MM.1S (cell line): Measurements from ENCODE around the gene DDX25.

Experiments
- DNase-seq: peaks from one replicate; pipeline ENCODE4 v3.0.0-alpha.2; 2015
- H2AFZ ChIP-seq: fragments of 300-600 bp; sonication (generic); 2 replicates; pipeline ENCODE4 v1.6.0; 2016; ENCODE audit warnings: antibody characterized with exemption, low read length
- H3F3A ChIP-seq: fragments of 300-600 bp; sonication (generic); 2 replicates; pipeline ENCODE4 v1.6.1; 2016; ENCODE audit warnings: mild to moderate bottlenecking, antibody characterized with exemption, low read length, moderate library complexity, mixed read lengths; ENCODE audit not compliant: insufficient read depth
- H3K27ac ChIP-seq: fragments of 300-600 bp; sonication (generic); 2 replicates; pipeline ENCODE4 v1.5.1; 2016; ENCODE audit warnings: mild to moderate bottlenecking, low read length
- H3K27me3 ChIP-seq: fragments of 300-600 bp; sonication (generic); replicated peaks from 2 replicates; pipeline ENCODE4 v1.6.0; 2016; ENCODE audit warnings: low read length; ENCODE audit not compliant: insufficient read depth
- H3K36me3 ChIP-seq: fragments of 300-600 bp; sonication (generic); replicated peaks from 2 replicates; pipeline ENCODE4 v1.6.1; 2016; ENCODE audit warnings: mild to moderate bottlenecking, low read length, mixed read lengths; ENCODE audit not compliant: insufficient read depth
- H3K4me1 ChIP-seq: fragments of 300-600 bp; sonication (generic); 2 replicates; pipeline ENCODE4 v1.6.1; 2016; ENCODE audit warnings: low read length, mixed read lengths
- H3K4me2 ChIP-seq: fragments of 300-600 bp; sonication (generic); 2 replicates; pipeline ENCODE4 v1.6.0; 2016; ENCODE audit warnings: low read depth, low read length
- H3K4me3 ChIP-seq: fragments of 300-600 bp; sonication (generic); 2 replicates; pipeline ENCODE4 v1.5.1; 2016; ENCODE audit warnings: low read length, mixed read lengths
- H3K79me2 ChIP-seq: fragments of 300-600 bp; sonication (generic); 2 replicates; pipeline ENCODE4 v1.6.1; 2016; ENCODE audit warnings: mixed run types, low read length, mixed read lengths
- H3K9ac ChIP-seq: fragments of 300-600 bp; sonication (generic); 2 replicates; pipeline ENCODE4 v1.6.1; 2016; ENCODE audit warnings: low read length, mixed read lengths
- H3K9me2 ChIP-seq: fragments of 300-600 bp; sonication (generic); replicated peaks from 2 replicates; pipeline ENCODE4 v1.6.1; 2016; ENCODE audit warnings: mild to moderate bottlenecking, low read length, mixed read lengths; ENCODE audit not compliant: insufficient read depth
- H3K9me3 ChIP-seq: fragments of 300-600 bp; sonication (generic); replicated peaks from 2 replicates; pipeline ENCODE4 v1.6.1; 2016; ENCODE audit warnings: mild to moderate bottlenecking, low read length, mixed read lengths; ENCODE audit not compliant: insufficient read depth
- H4K20me1 ChIP-seq: fragments of 300-600 bp; sonication (generic); 2 replicates; pipeline ENCODE4 v1.6.1; 2016; ENCODE audit warnings: mild to moderate bottlenecking, low read length, moderate library complexity, mixed read lengths; ENCODE audit not compliant: insufficient read depth
- EZH2 ChIP-seq: fragments of 300-600 bp; sonication (generic); optimal IDR thresholded peaks from 2 replicates; pipeline ENCODE3; 2017; ENCODE audit warnings: low read depth, mild to moderate bottlenecking, antibody characterized with exemption, low read length, mixed read lengths
- EZH2phosphoT487 ChIP-seq: fragments of 300-600 bp; sonication (generic); IDR thresholded peaks from 2 replicates; pipeline ENCODE4 v1.6.1; 2018; ENCODE audit warnings: antibody characterized with exemption, low read length
- TF ChIP-seq, protein P1 (sequence below): fragments of 300-600 bp; sonication (generic); IDR thresholded peaks from 2 replicates; pipeline ENCODE4 v1.5.1; 2016; ENCODE audit warnings: antibody characterized with exemption, low read length, mixed read lengths

Gene DDX25

DNA sequence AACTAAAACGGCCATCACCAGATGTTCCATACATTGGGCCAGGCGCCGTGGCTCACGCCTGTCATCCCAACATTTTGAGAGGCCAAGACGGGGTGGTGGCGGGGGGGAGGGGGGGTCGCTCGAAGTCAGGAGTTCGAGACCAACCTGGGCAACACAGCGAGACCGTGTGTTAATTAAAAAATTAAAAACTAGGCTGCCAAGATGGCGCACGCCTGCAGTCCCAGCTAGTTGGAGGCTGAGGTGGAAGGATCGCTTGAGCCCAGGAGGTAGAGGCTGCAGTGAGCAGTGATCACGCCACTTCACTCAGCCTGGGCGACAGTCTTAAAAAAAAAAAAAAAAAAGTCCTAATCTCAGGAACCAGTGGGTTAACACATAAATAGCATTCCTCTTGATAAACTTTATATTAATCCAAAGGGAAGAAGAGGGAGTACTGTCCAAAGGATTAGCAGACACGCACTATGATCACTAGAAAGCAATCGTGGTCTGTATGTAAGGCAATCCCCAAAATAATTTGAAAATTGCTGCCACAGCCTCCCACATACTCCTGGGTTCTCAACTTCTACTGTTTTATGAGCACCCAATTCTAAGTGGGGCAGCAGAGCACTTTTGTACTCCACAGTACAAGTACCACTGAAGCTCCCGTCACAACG lies 1.9 kb upstream of the DDX25 start:
- Histone ChIP-seq H3K9me3 (no peaks in the 10 kb centered on the region), H2AFZ (peak overlapping the region; percentile 84), H3K9me2 (no peaks in the 10 kb centered on the region), H3F3A (peaks cover 11% of the 10 kb centered on the region), H3K4me2 (peak overlapping the region; percentile 70), H3K36me3 (peaks cover 3% of the 10 kb centered on the region; the same call in 1 of the 2 replicates), H3K4me3 (peak overlapping the region; percentile 85), H3K4me1 (no peaks in the 10 kb centered on the region; the same call in 1 of the 2 replicates), H3K27ac (peak overlapping the region; percentile 44; the same call in 1 of the 2 replicates), H4K20me1 (no peaks in the 10 kb centered on the region), H3K79me2 (peaks cover 53% of the 10 kb centered on the region), H3K27me3 (peaks cover 10% of the 10 kb centered on the region; the same call in 1 of the 2 replicates), H3K9ac (peak overlapping the region; percentile 75)
- no peak for DNase-seq
- TF ChIP-seq, protein P1, sequence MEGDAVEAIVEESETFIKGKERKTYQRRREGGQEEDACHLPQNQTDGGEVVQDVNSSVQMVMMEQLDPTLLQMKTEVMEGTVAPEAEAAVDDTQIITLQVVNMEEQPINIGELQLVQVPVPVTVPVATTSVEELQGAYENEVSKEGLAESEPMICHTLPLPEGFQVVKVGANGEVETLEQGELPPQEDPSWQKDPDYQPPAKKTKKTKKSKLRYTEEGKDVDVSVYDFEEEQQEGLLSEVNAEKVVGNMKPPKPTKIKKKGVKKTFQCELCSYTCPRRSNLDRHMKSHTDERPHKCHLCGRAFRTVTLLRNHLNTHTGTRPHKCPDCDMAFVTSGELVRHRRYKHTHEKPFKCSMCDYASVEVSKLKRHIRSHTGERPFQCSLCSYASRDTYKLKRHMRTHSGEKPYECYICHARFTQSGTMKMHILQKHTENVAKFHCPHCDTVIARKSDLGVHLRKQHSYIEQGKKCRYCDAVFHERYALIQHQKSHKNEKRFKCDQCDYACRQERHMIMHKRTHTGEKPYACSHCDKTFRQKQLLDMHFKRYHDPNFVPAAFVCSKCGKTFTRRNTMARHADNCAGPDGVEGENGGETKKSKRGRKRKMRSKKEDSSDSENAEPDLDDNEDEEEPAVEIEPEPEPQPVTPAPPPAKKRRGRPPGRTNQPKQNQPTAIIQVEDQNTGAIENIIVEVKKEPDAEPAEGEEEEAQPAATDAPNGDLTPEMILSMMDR: no peak
- TF ChIP-seq EZH2: no peak
- no peak for TF ChIP-seq EZH2phosphoT487

DNA sequence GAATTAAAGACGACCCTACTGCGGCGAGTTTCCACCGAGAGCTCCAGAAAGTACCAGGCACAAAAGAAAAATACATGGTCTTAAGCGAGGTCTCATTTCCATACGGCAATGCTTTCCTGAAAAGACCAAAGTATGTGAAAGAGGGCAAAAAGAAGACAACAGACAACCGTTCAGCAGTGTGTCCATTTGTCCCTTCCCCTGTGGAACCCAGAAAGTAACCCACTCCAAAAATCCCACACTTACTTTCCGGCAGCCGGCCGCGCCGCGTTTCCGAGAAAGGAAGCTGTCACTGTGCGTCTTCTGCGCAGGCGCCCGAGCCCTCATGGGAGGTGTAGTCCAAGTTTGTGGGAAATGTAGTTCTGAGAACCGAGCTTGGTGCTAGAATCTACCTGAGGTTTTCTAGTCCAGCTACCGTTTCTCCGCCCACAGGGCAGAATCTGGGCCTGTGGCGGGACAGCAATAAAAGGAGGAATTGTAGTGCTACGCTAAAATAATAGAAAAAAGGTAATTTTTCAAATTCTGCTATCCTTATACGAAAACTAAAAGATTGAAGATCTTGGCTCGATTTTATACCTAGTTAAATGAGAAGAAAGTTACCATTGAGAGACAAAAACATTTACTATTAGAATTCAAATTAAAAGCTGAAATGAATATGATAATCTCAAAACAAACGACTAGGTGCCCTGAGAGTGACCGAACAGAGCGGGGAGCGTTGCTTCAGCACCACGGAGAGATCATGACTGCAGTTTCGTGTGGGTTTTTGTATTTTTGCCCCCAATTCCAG lies 1.2 kb upstream of the DDX25 start, which contains the start of gene PUS3:
PUS3 (minus strand) TSS at position 280 of the 784 bp plus-strand sequence. CDS start 6,922 bp downstream, outside the sequence.
- Histone ChIP-seq H3K9ac (peak within 1 kb of the TSS; percentile 75), H4K20me1 (no peaks in the 10 kb centered on the region), H3K9me3 (no peaks in the 10 kb centered on the region), H3K36me3 (peaks cover 3% of the 10 kb centered on the region; the same call in 1 of the 2 replicates), H3K27me3 (peaks cover 10% of the 10 kb centered on the region; the same call in 1 of the 2 replicates), H3K27ac (peak within 1 kb of the TSS; percentile 44; the same call in 1 of the 2 replicates), H3K4me3 (peak within 1 kb of the TSS; percentile 85), H3K4me2 (peak within 1 kb of the TSS; percentile 70), H3K79me2 (peaks cover 45% of the 10 kb centered on the region), H2AFZ (peak within 1 kb of the TSS; percentile 84), H3K9me2 (no peaks in the 10 kb centered on the region), H3F3A (peaks cover 11% of the 10 kb centered on the region), H3K4me1 (no peaks in the 10 kb centered on the region; the same call in 1 of the 2 replicates)
- no peak for TF ChIP-seq EZH2
- TF ChIP-seq EZH2phosphoT487: no peak
- TF ChIP-seq, protein P1: no peak
- peak; percentile 90 for DNase-seq

DNA sequence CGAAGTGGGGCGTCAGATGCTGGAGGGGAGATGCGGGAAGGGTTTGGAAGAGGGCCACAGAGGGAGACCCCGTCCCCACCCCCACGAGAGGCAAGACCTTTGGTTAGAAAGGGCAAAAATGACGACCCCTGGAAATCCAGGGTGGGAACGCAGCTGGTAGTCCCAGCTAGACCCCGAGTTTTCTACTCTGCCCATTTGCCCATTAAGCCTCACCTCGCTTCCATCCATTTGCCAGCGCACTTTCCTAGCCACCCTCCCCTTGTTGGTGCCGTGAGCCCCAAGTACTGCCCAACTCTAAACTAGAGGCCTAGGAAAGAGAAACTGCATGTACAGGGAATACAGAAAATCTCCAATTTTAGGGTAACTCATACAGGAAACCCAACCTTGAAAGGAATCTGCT lies 370 bp downstream of the DDX25 start:
- Histone ChIP-seq H3K4me1 (no peaks in the 10 kb centered on the region; the same call in 1 of the 2 replicates), H3K9me2 (no peaks in the 10 kb centered on the region), H2AFZ (no peak overlapping the region), H3K4me3 (no peak overlapping the region), H3K9ac (no peak overlapping the region), H3K27ac (no peak overlapping the region), H3K79me2 (peaks cover 30% of the 10 kb centered on the region), H3F3A (peaks cover 11% of the 10 kb centered on the region), H3K27me3 (peaks cover 10% of the 10 kb centered on the region; the same call in 1 of the 2 replicates), H3K9me3 (no peaks in the 10 kb centered on the region), H3K4me2 (no peak overlapping the region), H3K36me3 (peaks cover 3% of the 10 kb centered on the region; the same call in 1 of the 2 replicates), H4K20me1 (no peaks in the 10 kb centered on the region)
- TF ChIP-seq EZH2phosphoT487 (no peak), EZH2 (no peak)
- TF ChIP-seq, protein P1: no peak
- DNase-seq: no peak
